ENCODE measurements around the gene SEPTIN6. TPM values are rescaled to one million over a fixed set of nuclear protein-coding genes. Genes with fewer than 3 reads are reported as not detected.

SEPTIN6 gene
- total and polyA plus RNA-seq, 2 of the 4 experiments (the other 2 are of a cell fraction), result 16.2 to 19.0 TPM

- H3K18ac ChIP-seq (ENCODE audit: low read depth, low read length), result no peak overlapping the region
- no peak overlapping the region for H2BK20ac ChIP-seq (ENCODE audit: low read depth, low read length)
- ChIA-PET POLR2A (ENCODE audit: unreplicated experiment) (no interaction called here), CTCF (interaction anchor here (1.1 kb wide), 1 partner anchor 219 kb away, joined by 3 read pairs; no protein-coding TSS in a partner anchor)
- no peak overlapping the region for H3K9ac ChIP-seq (ENCODE audit: low read depth, low read length)
- no TSS peak for BruUV-seq (replicated peaks)
- no peaks in the 10 kb centered on the region for H4K20me1 ChIP-seq (ENCODE audit: insufficient read depth, low read length)
- in situ Hi-C loops (cut with MboI; ENCODE audit: low sequenced_read_pairs) (loop anchor here (25.0 kb wide), 1 partner anchor 223 kb away; no protein-coding TSS in a partner anchor), intact Hi-C loops (cut with micrococcal nuclease) (no loop called here), dilution Hi-C loops (cut with HindIII; ENCODE audit: low sequenced_read_pairs, unreplicated experiment) (no loop called here)
- H3K79me1 ChIP-seq (ENCODE audit: low read depth in 1 of 2, low read length in 2 of 2), result no peaks in the 10 kb centered on the region
- H3K27me3 ChIP-seq (ENCODE audit: control insufficient read depth, insufficient read depth, low read length), result peaks cover 3% of the 10 kb centered on the region; the same call in 1 of the 2 replicates
- H2AK5ac ChIP-seq (ENCODE audit: low read depth, low read length), result no peak overlapping the region
- no peak overlapping the region for H3K56ac ChIP-seq (ENCODE audit: extremely low read depth, insufficient read depth, low read length)
- H3K23ac ChIP-seq (ENCODE audit: low read depth, low read length), result no peak overlapping the region
- TF ChIP-seq USF2 (IDR thresholded peaks at IDR 0.05; ENCODE audit: low read depth, low read length), result no peak
- no peak for TF ChIP-seq MXI1 (IDR thresholded peaks at IDR 0.05; ENCODE audit: borderline replicate concordance, low read depth, low read length)
- TF ChIP-seq CHD1 (IDR thresholded peaks at IDR 0.05; ENCODE audit: low read depth, low read length), result no peak
- TF ChIP-seq MAZ (IDR thresholded peaks at IDR 0.05; ENCODE audit: borderline replicate concordance, low read depth, low read length), result no peak
- no peak for TF ChIP-seq CEBPB (IDR thresholded peaks at IDR 0.05; ENCODE audit: low read depth, low read length)
- no peak for TF ChIP-seq NFE2L2 (IDR thresholded peaks at IDR 0.05; ENCODE audit: low read depth, low read length)
- no peak for TF ChIP-seq POLR2A (IDR thresholded peaks at IDR 0.05; ENCODE audit: low read depth, low read length)
- no peak for TF ChIP-seq RCOR1 (IDR thresholded peaks at IDR 0.05; ENCODE audit: insufficient replicate concordance, low read length)
- TF ChIP-seq RAD21 (IDR thresholded peaks at IDR 0.05; ENCODE audit: low read length), result no peak
- no peak for TF ChIP-seq MAFK (IDR thresholded peaks at IDR 0.05; ENCODE audit: low read depth, low read length)
- no peak for TF ChIP-seq CTCF (conservative IDR thresholded peaks at IDR 0.05; ENCODE audit: low read depth, low read length)
- no peak for TF ChIP-seq RFX5 (IDR thresholded peaks at IDR 0.05; ENCODE audit: low read depth, low read length)
- no peak for TF ChIP-seq ELK1 (IDR thresholded peaks at IDR 0.05; ENCODE audit: borderline replicate concordance, low read depth, low read length)
- no peak for TF ChIP-seq BHLHE40 (IDR thresholded peaks at IDR 0.05; ENCODE audit: low read depth, low read length)
- TF ChIP-seq FOS (IDR thresholded peaks at IDR 0.05; ENCODE audit: low read depth, low read length), result no peak
- TF ChIP-seq SMC3 (IDR thresholded peaks at IDR 0.05; ENCODE audit: low read depth, low read length), result no peak
- no peak overlapping the region for H3K4ac ChIP-seq (ENCODE audit: low read depth, low read length)
- H3K9me1 ChIP-seq (ENCODE audit: insufficient read depth, low read length), result no peaks in the 10 kb centered on the region
- no peak overlapping the region for H4K5ac ChIP-seq (ENCODE audit: low read depth, low read length)
- H2BK120ac ChIP-seq (ENCODE audit: low read depth, low read length), result no peak overlapping the region
- no peak overlapping the region for H3K4me3 ChIP-seq (ENCODE audit: insufficient read depth, low read depth, low read length)
- H3K9me3 ChIP-seq (ENCODE audit: control insufficient read depth, insufficient read depth, low read length), result no peaks in the 10 kb centered on the region
- no peak overlapping the region for H4K8ac ChIP-seq (ENCODE audit: low read depth in 2 of 2, low read length in 2 of 2)
- no CpG with 5 or more reads among the region's 6 CpGs for WGBS, 2 experiments (ENCODE audit: extremely low coverage in 2 of 2, insufficient read length in 1 of 2)
- no peak for ATAC-seq (ENCODE audit: low read depth)
- H3K27ac ChIP-seq (ENCODE audit: insufficient read depth, low read length), result no peak overlapping the region
- H3K14ac ChIP-seq (replicated peaks; ENCODE audit: low read depth, low read length), result no peak overlapping the region
- H3K4me1 ChIP-seq (ENCODE audit: control insufficient read depth, insufficient read depth, low read length), result peaks cover 5% of the 10 kb centered on the region; the same call in 1 of the 2 replicates
- no peak overlapping the region for H3K4me2 ChIP-seq (ENCODE audit: low read depth, low read length)
- H3K36me3 ChIP-seq (ENCODE audit: control insufficient read depth, insufficient read depth, low read length), result no peaks in the 10 kb centered on the region
- no peak overlapping the region for H2BK15ac ChIP-seq (ENCODE audit: low read depth, low read length)
- H2AFZ ChIP-seq (replicated peaks; ENCODE audit: low read length, poor library complexity), result no peak overlapping the region
- H2AK9ac ChIP-seq (replicated peaks; ENCODE audit: low read depth, low read length, poor library complexity), result no peak overlapping the region
- no peak for DNase-seq
- no peak overlapping the region for H2BK5ac ChIP-seq (ENCODE audit: low read depth, low read length, poor library complexity, severe bottlenecking)
- H4K91ac ChIP-seq (ENCODE audit: insufficient read depth, low read depth, low read length), result no peak overlapping the region
Observed at GRCh38 chrX:119735467-119735866, 42.5 kb upstream of the SEPTIN6 start.

Measured in IMR-90 (cell line).